Stimulated activated CD8-positive, alpha-beta memory T cell treated with anti-CD3 and anti-CD28 coated beads, Interleukin-12 subunit alpha, Interleukin-12 subunit beta, amount 100 ng/mL, for 4 hours (primary cell): ENCODE measurements around the gene IGFALS.

ENCODE experiments used
- DNase-seq: peaks from one replicate; pipeline ENCODE4 v3.0.0-alpha.2; 2020; ENCODE audit warnings: low read depth

IGFALS gene

GRCh38 chr16:1790261-1790610, 3.3 kb downstream of the IGFALS start:
- DNase-seq: no peak

DNA sequence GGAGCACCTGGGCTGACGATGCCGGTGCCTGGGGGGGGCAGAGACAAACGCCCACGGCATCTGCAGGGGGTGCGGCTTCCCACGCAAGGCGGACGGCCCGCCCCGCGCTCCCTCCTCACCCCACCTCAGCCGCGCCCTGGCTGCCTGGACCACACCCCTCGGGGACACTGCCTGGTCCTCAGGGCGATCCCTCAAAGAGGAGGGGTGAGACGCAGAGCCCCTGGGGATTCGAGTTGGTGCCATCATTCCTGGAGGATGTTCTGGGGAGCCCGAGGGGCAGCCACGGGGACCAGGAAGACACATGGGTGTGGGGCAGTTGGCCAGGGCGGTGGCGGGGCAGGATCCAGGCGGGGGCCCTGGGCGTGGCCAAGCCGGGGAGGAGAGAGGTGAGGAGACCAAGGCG, 3.9 kb downstream of the IGFALS start:
- no peak for DNase-seq

GRCh38 chr16:1788708-1789100, 4.8 kb downstream of the IGFALS start:
- DNase-seq: no peak

DNA sequence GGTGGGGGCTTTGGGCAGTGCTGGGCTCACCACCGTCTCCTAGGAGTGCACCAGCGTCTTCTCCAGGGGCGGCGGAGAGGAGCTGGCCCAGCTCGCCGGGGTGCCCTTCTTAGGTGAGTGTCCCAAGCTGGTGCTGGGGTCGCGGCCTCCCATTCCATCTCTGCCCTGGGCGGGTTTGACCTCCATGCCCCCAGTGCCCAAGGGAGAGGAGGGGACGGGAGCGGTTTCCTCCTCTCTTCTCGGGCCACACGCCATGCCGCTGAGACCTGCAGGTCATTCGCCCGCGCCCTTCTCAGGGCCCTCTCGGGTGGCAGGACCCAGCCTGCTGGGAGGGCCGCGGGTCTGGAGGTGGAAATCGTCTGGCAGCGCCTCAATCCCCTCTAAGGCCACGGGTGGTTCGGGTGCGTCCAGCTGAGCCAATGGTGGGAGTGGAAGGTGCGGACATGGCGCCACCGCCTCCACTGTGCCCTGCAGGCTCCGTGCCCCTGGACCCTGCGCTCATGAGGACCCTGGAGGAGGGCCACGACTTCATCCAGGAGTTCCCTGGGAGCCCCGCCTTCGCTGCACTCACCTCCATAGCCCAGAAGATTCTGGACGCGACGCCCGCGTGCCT, 5.3 kb downstream of the IGFALS start:
- no peak for DNase-seq

GRCh38 chr16:1787322-1788094, 6.0 kb downstream of the IGFALS start:
- DNase-seq: no peak

DNA sequence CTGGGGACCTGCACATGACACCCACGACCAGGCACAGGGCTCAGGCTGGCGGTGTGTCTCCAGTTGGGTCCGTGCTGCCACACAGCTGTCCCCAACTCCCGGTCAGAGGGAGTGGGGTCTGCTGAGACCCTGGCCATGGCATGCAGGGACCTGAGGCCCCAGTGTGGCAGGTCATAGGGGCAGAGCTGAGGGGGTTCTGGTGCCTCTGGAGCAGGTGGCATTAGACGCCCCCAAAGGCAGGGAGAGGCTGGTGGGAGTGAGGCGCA, 6.5 kb downstream of the IGFALS start:
- DNase-seq: no peak

- no peak for DNase-seq
These were observed 7.1 kb downstream of the IGFALS start for GRCh38 chr16:1786242-1787055.

GRCh38 chr16:1785846-1786170, 7.7 kb downstream of the IGFALS start:
- DNase-seq: no peak

GRCh38 chr16:1784977-1785845, 8.3 kb downstream of the IGFALS start:
- no peak for DNase-seq

GRCh38 chr16:1782408-1783264, 10.9 kb downstream of the IGFALS start, which contains the start of the genes NUBP2 and SPSB3:
NUBP2 (plus strand) TSS chr16:1782960; CDS start chr16:1783021, 61 bp downstream.
SPSB3 (minus strand) TSS chr16:1782571; CDS start chr16:1781483, 1,088 bp downstream.
- DNase-seq: peak; percentile 96

- no peak for DNase-seq
These were observed 11.6 kb downstream of the IGFALS start for GRCh38 chr16:1781758-1782407.

GRCh38 chr16:1781254-1781653, 12.3 kb downstream of the IGFALS start:
- DNase-seq: no peak

DNA sequence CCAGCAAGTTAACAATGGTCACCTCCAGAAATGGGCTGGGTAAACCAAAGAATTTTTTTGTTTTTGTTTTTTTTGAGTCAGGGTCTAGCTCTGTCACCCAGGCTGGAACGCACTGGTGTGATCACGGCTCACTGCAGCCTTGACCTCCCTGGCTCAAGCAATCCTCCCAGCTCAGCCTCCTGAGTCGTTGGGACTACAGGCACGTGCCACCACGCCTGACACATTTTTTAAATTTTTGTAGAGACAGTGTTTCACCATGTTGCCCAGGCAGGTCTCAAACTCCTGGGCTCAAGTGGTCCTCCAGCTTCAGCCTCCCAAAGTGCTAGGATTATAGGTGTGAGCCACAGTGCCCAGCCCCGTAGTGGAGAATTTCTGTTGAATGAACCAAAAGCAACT, 12.8 kb downstream of the IGFALS start:
- no peak for DNase-seq

- DNase-seq: no peak
These were observed 13.5 kb downstream of the IGFALS start for GRCh38 chr16:1779741-1780676.

GRCh38 chr16:1779234-1779701, 14.2 kb downstream of the IGFALS start:
- no peak for DNase-seq

GRCh38 chr16:1778200-1779179, 15.0 kb downstream of the IGFALS start:
- DNase-seq: no peak

DNA sequence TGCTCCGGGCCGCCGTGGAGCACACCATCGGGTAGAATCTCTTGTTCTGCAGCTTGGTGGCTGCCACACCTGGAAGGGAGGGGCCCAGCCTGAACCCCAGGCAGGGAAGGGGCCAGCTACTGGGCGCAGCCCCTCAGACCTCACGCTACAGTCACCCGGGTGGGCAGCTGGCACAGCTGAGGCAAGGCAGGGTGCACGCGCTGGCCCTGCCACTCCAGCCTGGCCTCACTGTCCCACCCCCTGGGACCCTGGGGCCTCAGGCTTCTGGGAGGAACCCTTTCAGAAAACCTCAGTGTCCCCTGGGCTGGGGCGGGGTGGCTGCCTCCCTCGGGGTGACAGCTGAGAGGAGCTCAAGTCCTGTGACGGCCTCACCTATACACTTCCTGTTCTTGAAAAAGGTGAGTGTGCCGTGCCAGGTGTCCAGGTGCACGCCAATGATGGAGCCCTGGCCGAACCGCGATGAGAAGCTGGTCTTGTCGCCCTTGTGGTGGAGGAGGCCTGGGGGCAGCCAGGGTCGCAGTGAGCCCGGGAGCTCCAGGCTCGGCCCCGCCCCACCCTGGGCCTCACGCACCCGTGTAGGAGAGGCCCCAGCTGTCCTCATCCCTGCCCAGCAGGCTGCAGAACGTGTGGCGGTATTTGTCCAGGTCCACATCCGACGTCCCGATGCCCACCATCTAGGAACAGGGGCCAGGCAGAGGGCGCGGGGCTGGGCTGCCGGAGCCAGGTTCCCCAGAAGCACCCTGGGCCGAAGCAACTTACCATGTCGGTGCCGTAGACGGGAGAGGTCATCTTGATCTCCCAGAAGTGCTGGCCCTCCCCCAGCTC, 15.9 kb downstream of the IGFALS start:
- no peak for DNase-seq
